Left lung (tissue), 10 donors: ENCODE measurements around the gene TUG1. TPM values are rescaled to one million over a fixed set of nuclear protein-coding genes. Genes with fewer than 3 reads are reported as not detected.

ENCODE experiments used
- ATAC-seq: fragments of 200-7000 bp; cut with Tn5 transposase; one replicate; pipeline ENCODE4 v1.9.1; 2020; ENCODE audit warnings: moderate library complexity
- DNase-seq, 4 donors: peaks; one replicate each; pipeline ENCODE4 v3.0.0-alpha.2; 2013 to 2020
- H3K27ac ChIP-seq, 2 donors: fragments of 200-600 bp; sonication (generic) in 1 of 2; one replicate each; pipeline versions ENCODE4 v1.5.0 to v1.8.0; 2020 to 2021
- H3K27me3 ChIP-seq, 2 donors: fragments of 200-600 bp; sonication (generic) in 1 of 2; one replicate each; pipeline versions ENCODE4 v1.5.0 to v1.8.0; 2020 to 2021
- H3K36me3 ChIP-seq, 2 donors: fragments of 200-600 bp; sonication (generic) in 1 of 2; one replicate each; pipeline versions ENCODE4 v1.5.0 to v1.8.0; 2020 to 2021
- H3K4me1 ChIP-seq, 2 donors: fragments of 200-600 bp; one replicate each; pipeline ENCODE4 v1.8.0; 2021
- H3K4me3 ChIP-seq, 2 donors: fragments of 200-600 bp; sonication (generic) in 1 of 2; one replicate each; pipeline versions ENCODE4 v1.5.0 to v1.8.0; 2020 to 2021; ENCODE audit warnings: mild to moderate bottlenecking in 1 of 2
- H3K9me3 ChIP-seq, 2 donors: fragments of 200-600 bp; sonication (generic) in 1 of 2; one replicate each; pipeline versions ENCODE4 v1.5.0 to v1.8.0; 2020 to 2021
- intact Hi-C, 2 donors: fragments of 100-400 bp; cut with DNase I; formaldehyde crosslinking; loops; one replicate each; pipeline versions ENCODE4 v1.11.2 to v1.14.2; 2022
- polyA plus RNA-seq, 6 donors: library from polyadenylated mRNA; unstranded; fragments of 120-200 nt; gene quantifications; one replicate each; pipeline ENCODE4 v1.2.1, GENCODE V29; 2013; ENCODE audit not compliant: insufficient read length in 6 of 6
- total RNA-seq, 2 donors: library from RNA; stranded (reverse); fragmentation: NEBNext Ultra II Directional; extraction: Animal tissue kit (Norgen Biotek cat#: 25700); gene quantifications; one replicate each; pipeline ENCODE4 v1.2.1, GENCODE V29; 2021
- TF ChIP-seq, protein P1 (sequence below), 2 donors: fragments of 200-600 bp; sonication (generic) in 1 of 2; IDR thresholded peaks; one replicate each; pipeline versions ENCODE4 v1.5.0 to v1.8.0; 2021; ENCODE audit warnings: antibody characterized with exemption in 2 of 2
- donor health status: DM: no; HTN: yes; CAD: no.
- donor health status: DM: no; HTN: no; CAD: no.

TUG1 gene
- total and polyA plus RNA-seq, 8 donors, result 56.4 to 251 (median 230) TPM

DNA sequence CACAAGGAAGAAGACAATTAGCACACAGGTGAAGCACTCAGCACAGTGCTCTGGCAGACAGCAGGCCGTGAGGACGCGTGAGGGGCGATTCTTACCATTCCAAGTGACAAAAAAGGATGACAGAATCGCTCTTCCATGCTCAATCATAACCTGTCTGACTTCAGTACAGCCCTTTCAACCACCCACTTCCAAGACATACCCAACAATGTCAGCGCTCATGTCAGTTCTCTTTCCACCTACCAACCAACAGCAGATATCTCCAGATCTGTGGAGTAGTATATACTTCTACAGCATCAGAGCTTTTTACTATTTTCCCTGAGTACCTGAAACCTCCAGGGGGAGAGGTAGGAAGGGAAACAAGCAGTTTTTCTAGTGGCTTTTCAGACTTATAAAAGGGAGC, 40.7 kb upstream of the TUG1 start:
- H3K27me3 ChIP-seq, result no peaks in the 10 kb centered on the region
- no peaks in the 10 kb centered on the region for H3K4me1 ChIP-seq
- peaks cover 0 to 94% of the 10 kb centered on the region in 2 donors for H3K36me3 ChIP-seq
- no peaks in the 10 kb centered on the region for H3K9me3 ChIP-seq
- intact Hi-C loops, result loop anchor here in 1 of 2 donors (10.0 kb wide), 1 partner anchor 294 kb away; the partner anchor contains the start of gene SLC35E4
- TF ChIP-seq, protein P1, sequence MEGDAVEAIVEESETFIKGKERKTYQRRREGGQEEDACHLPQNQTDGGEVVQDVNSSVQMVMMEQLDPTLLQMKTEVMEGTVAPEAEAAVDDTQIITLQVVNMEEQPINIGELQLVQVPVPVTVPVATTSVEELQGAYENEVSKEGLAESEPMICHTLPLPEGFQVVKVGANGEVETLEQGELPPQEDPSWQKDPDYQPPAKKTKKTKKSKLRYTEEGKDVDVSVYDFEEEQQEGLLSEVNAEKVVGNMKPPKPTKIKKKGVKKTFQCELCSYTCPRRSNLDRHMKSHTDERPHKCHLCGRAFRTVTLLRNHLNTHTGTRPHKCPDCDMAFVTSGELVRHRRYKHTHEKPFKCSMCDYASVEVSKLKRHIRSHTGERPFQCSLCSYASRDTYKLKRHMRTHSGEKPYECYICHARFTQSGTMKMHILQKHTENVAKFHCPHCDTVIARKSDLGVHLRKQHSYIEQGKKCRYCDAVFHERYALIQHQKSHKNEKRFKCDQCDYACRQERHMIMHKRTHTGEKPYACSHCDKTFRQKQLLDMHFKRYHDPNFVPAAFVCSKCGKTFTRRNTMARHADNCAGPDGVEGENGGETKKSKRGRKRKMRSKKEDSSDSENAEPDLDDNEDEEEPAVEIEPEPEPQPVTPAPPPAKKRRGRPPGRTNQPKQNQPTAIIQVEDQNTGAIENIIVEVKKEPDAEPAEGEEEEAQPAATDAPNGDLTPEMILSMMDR (IDR thresholded peaks at IDR 0.05), result no peak
- ATAC-seq (no peak), DNase-seq (no peak)
- no peak overlapping the region for H3K4me3 ChIP-seq
- H3K27ac ChIP-seq, result no peak overlapping the region

DNA sequence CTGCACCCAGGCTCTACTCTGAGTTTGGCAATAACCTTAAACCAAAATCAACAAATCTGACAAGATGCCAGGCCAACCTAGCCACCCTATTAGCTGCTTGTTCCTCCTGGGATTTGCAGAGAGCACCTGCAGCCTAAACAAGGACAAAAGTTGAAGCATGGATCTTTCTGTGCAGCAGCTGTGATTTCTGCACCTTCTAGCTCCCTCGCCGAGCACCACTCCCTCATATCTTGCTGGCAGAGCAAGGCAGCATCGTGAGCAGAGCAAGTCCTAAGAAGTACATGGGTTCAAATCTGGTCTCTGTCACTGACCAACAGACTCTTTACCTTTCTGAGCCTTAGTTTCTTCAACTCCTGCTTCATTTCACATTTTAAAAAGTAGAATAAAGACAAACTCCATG, 38.8 kb upstream of the TUG1 start:
- DNase-seq, result no peak
- Histone ChIP-seq H3K27me3 (no peaks in the 10 kb centered on the region), H3K36me3 (peaks cover 0 to 98% of the 10 kb centered on the region in 2 donors), H3K4me3 (no peak overlapping the region), H3K9me3 (no peaks in the 10 kb centered on the region), H3K4me1 (no peaks in the 10 kb centered on the region), H3K27ac (no peak overlapping the region)
- TF ChIP-seq, protein P1 (IDR thresholded peaks at IDR 0.05), result no peak
- intact Hi-C loops, result no loop called here
- ATAC-seq, result no peak

- Histone ChIP-seq H3K9me3 (no peaks in the 10 kb centered on the region), H3K27ac (no peak overlapping the region), H3K27me3 (no peaks in the 10 kb centered on the region), H3K36me3 (peaks cover 0 to 98% of the 10 kb centered on the region in 2 donors), H3K4me1 (no peaks in the 10 kb centered on the region), H3K4me3 (no peak overlapping the region)
- ATAC-seq, result no peak
- TF ChIP-seq, protein P1 (IDR thresholded peaks at IDR 0.05), result no peak
- DNase-seq, result no peak
- intact Hi-C loops, result no loop called here
Measured at GRCh38 chr22:30931541-30932300, 37.3 kb upstream of the TUG1 start.

GRCh38 chr22:30932661-30933060, 36.4 kb upstream of the TUG1 start:
- no peak for ATAC-seq
- no peaks in the 10 kb centered on the region for H3K9me3 ChIP-seq
- TF ChIP-seq, protein P1 (IDR thresholded peaks at IDR 0.05), result no peak
- no peaks in the 10 kb centered on the region for H3K27me3 ChIP-seq
- H3K27ac ChIP-seq, result no peak overlapping the region
- intact Hi-C loops, result no loop called here
- no peak overlapping the region for H3K4me3 ChIP-seq
- H3K36me3 ChIP-seq, result peaks cover 0 to 98% of the 10 kb centered on the region in 2 donors
- no peak for DNase-seq
- no peaks in the 10 kb centered on the region for H3K4me1 ChIP-seq

DNA sequence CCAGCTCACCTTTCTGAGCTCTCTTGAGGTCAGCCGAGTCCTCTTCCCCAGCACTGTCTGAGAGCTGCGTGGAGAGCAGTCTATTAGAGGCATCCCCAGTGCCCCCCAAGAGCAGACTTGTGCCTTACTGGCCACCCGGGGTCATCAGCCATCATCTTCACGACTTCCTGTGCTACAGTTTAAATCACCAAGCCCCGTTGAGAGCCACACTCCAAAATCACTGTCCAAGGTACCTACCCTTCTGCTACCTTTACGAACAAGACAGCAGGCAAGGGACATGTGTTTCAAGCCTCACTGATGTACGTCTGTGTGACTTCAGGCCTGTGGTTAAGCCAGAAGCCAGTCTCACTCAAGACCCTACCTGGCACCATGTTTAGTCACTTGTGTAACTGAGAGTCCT, 35.6 kb upstream of the TUG1 start:
- no peak overlapping the region for H3K4me3 ChIP-seq
- peaks cover 0 to 98% of the 10 kb centered on the region in 2 donors for H3K36me3 ChIP-seq
- H3K27ac ChIP-seq, result no peak overlapping the region
- no peak for ATAC-seq
- no peak for DNase-seq
- H3K27me3 ChIP-seq, result no peaks in the 10 kb centered on the region
- TF ChIP-seq, protein P1 (IDR thresholded peaks at IDR 0.05), result no peak
- H3K4me1 ChIP-seq, result no peaks in the 10 kb centered on the region
- intact Hi-C loops, result no loop called here
- H3K9me3 ChIP-seq, result no peaks in the 10 kb centered on the region
